Hypothalamus (tissue), 51 donors: Measurements from ENCODE around the gene HDAC4.

Experiments used
- DNase-seq, 51 donors: peaks; one replicate each; lab custom pipeline; 2025; lab: John Stamatoyannopoulos, UW

Gene HDAC4

GRCh38 chr2:239141021-239141760 lies 259.6 kb downstream of the HDAC4 start:
- DNase-seq, result no peak

DNA sequence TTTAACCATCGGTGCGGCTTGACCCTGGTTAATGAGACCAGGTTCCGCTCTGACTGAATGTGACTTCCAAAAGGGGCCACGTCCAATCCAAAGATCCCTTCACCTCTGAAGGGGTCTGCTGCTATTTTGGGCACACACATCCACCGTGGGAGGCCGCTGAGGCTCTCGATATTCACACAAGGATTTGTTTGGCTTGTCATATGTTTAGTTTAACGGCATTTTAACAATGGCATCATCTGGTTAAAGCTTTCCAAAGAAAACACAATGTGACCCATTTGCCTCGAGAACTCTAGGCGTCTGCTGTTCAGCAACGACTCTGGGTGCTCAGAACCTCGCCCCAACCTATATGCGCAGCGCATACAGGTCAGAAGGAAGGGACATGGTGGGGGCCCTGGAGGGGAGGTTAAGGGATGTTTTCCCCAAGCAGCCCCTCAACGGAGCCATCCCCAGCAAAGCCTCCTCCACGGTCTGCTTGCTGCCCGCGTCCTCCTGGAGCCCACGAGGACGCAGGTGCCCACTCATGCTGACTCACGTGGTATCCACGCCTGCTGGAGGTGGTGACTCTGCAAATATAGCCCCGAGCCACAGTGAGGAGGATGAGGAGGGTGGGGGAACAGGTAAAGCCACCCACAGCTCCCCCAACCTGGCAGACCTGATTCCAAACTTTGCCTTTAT lies 260.3 kb downstream of the HDAC4 start:
- DNase-seq, result no peak

GRCh38 chr2:239139566-239139965 lies 261.3 kb downstream of the HDAC4 start:
- no peak for DNase-seq

- DNase-seq, result no peak
Observed at GRCh38 chr2:239139101-239139500, 261.7 kb downstream of the HDAC4 start.

DNA sequence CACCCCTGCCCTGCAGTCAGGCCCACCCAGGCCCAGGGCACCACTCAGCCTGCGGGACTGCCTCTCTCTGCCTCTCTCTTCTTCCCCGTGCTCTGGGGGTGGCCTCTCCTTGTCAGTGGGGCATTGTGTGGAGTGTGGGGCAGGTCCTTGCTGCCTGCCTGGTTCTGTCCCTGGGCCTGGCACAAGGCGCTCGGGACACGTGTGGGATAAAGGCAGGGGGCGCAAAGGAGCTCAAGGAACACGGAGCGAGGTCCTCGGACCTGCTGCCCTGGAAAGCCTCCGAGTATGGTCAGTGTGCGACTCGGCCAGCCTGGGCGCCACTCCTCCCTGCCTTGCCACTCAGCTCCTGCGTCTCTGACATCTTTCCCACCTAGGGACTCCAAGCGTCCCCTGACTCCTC lies 262.2 kb downstream of the HDAC4 start:
- DNase-seq, result peak in 5 of 51 donors; percentile 28 to 33 (median 29)

DNA sequence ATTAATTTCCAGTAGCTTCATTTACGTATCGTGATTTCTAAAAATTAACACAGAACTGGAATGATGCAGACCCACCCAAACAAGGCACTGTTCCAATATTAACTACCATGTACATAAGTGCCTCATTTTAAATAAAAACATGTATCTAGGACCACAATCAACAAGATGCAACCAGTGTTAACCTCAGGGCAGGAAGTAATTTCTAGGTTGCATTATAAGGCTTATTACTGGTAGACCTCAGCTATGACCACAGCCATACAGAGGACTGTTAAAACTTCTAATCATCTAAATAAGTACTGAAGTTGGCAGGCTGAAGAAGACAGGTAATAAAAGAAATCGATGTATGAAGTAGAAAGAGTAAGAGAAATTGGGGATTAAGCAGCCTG lies 262.9 kb downstream of the HDAC4 start:
- no peak for DNase-seq

GRCh38 chr2:239137165-239137897 lies 263.5 kb downstream of the HDAC4 start:
- peak in 4 of 51 donors; percentile 13 to 47 (median 36) for DNase-seq

- DNase-seq, result no peak
Observed at GRCh38 chr2:239136762-239137161, 264.1 kb downstream of the HDAC4 start.

- no peak for DNase-seq
Observed at GRCh38 chr2:239136203-239136602, 264.6 kb downstream of the HDAC4 start.

DNA sequence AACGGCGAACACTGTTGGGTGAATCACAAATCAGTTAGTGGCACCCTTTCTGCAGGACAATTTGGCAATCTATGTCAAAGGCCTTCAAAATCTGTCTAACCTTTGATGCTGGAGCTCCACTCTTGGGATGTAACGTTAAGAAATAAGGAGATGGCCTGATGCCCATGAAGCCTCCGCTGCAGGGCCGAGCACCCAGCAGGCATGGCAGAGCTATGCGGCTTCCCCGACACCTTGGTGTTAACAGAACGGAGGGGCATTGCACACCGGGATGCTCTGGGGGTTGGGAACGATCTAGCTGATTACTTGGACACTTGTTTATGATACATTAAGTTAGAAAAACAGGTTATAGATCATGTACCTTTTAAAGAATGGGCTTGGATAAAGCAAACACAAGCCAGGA lies 265.3 kb downstream of the HDAC4 start:
- DNase-seq, result no peak

DNA sequence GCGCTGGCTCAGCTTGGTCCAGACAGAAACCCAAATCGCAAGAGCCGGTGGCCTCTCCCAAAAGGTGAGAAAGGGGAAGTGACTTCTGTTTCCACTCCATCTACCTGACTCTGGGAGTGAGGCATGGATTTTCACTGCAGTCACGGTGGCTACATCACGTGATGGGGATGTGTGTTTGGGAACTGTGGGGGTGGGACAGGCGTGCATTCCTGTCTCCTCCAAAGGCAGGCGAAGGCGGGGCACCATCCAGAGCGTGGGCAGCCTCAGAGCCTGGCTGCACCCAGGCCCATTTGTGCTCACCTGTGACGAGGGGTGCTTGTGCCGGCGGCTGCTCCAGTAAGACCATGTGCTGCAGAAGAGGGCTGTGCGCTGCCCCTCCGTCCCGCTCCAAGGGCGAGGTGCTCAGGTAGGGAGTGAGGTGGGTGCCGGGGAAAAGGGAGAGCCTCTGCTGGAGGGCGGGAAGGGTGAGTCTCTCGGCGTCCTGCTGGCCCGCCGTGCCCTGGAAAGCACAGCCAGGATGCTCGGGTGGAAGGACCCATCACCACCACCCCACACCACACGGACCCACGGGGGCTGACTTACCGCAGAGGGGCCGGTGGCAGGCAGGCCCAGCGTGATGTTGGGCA lies 266.8 kb downstream of the HDAC4 start:
- no peak for DNase-seq

- DNase-seq, result peak in 1 of 51 donors; percentile 32
Observed at GRCh38 chr2:239132786-239133185, 268.0 kb downstream of the HDAC4 start.

GRCh38 chr2:239132156-239132709 lies 268.6 kb downstream of the HDAC4 start:
- DNase-seq, result peak in 15 of 51 donors; percentile 17 to 67 (median 47)

DNA sequence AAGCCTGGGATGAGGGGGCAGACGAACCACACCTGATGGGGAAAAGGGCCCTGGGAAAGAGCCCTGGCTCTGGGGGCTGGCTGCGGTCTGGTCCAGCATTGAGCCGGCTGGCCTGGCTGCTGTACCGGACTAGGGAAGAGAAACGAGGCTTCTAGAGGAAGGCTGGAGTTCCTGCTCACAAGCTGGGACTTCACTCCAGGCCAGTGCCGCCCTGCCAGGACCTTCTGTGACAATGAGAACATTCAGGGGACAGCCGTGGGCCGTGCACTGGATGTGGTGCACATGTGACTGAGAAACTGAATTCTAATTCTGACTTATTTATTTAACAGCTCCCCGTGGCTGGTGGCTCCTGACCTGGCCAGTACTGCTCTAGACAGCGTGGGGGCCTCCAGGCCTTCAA lies 269.3 kb downstream of the HDAC4 start:
- DNase-seq, result peak in 38 of 51 donors; percentile 26 to 84 (median 55)

- no peak for DNase-seq
Observed at GRCh38 chr2:239130786-239131325, 270.0 kb downstream of the HDAC4 start.

DNA sequence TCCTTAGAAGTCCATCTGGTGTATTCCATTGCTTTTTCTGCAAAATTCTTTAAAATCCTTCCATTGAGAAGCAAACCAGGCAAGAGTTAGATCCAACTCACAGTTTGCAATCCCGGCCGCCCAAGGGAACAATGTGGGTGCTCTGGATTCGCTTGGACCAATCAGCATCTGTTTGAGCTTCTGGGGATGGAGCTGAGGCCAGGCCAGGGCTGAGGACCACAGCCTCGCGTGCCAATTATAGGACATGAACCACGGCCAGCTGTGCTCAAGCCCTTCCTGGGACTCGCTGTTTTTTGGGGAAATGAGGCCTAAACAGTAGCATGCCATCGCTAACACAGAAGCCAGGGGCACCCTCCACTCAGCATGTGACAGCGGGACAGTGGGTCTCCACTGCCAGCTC lies 270.8 kb downstream of the HDAC4 start:
- DNase-seq, result no peak

DNA sequence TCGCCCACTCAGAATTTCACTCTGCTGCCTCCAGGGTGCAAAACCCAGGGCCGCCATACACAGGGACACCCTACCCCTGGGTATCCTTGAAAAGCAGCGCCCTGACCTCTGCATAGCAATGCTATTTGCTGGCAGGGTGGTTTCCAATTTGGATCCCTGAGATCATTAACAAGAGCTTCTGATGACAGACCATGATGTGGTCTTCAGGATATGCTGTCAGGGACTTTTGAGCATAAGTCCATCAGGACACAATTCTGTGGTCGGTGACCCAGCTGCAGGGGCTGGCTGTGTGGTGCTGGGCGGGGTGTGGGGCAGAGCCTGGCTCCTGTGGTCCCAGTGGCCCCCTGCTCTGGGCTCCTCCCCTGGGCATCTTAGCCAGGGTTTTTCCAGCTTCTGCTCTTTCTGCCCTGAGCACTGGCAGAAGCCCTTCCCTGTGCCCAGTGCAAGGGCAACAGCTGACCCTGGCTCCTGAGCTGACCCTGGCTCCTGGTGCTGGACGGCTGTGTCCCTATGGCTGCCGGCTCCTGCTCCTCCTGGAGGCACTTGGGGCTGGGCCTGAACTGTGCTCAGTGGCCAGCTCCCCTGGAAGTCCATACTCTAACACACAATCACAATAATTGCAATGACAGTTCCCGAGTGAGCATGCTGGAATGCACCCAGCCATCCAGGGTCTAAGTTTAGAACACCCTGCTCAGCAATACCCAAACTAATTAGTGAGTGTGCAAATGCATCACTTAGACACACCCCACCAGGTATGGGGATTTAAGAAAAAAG lies 271.5 kb downstream of the HDAC4 start:
- no peak for DNase-seq

- DNase-seq, result no peak
Observed at GRCh38 chr2:239128706-239129105, 272.1 kb downstream of the HDAC4 start.

DNA sequence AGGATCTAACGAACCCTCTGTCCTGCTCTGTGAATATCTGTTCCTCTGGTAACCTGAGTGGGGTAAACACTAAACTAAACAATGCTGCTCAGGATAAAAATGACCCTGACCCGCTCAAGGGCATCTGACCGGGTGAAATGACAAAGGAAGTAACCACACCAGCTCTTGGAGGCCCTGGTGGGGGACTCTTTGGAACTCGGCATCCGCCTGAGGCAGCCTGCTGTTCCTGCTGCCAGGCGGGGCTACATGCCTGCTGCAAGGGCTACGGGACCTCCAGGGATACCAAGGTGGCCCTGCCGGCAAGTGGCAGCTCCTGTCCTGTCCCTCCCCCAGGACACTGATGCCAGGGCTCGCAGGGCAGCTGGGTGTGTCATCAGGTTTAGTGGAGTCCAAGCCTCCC lies 273.3 kb downstream of the HDAC4 start:
- DNase-seq, result no peak
